Endothelial cell of umbilical vein (primary cell): ENCODE results near the gene BACE1-AS. TPM values are rescaled to one million over a fixed set of nuclear protein-coding genes. Genes with fewer than 3 reads are reported as not detected.

Experiments used
- BruUV-seq: library from RNA; stranded (reverse); fragments of 400-500 nt; replicated peaks from 2 replicates; lab custom pipeline; 2021; lab: Mats Ljungman, UMichigan
- CTCF ChIA-PET: fragments of 300-600, 350-600 bp; sonication (Branson Sonifier 250); formaldehyde crosslinking; loops from one replicate; lab custom pipeline; 2021; ENCODE audit warnings: antibody characterized with exemption, inconsistent platforms; lab: Charles Lee
- POLR2A ChIA-PET: fragments of 300-600, 350-600 bp; sonication (Branson Sonifier 250); formaldehyde crosslinking; loops from one replicate; lab custom pipeline; 2021; ENCODE audit warnings: antibody characterized with exemption, inconsistent platforms; lab: Charles Lee
- DNase-seq: peaks from one replicate; pipeline ENCODE4 v3.0.0-alpha.2; 2011; ENCODE audit warnings: low read depth, low spot score
- FAIRE-seq: peaks from 2 replicates; lab custom pipeline; 2011; peaks lifted over from hg19 to GRCh38; lab: Jason Lieb, UNC
- H2AFZ ChIP-seq: 2 replicates; pipeline ENCODE4 v1.6.0; 2012; ENCODE audit warnings: low read depth, low read length, control low read depth, inconsistent platforms
- H3K27ac ChIP-seq: 2 replicates; pipeline ENCODE4 v1.5.1; 2011; ENCODE audit warnings: low read depth, mild to moderate bottlenecking, control low read depth, low read length, moderate library complexity; ENCODE audit not compliant: insufficient read depth
- H3K27me3 ChIP-seq, 2 experiments: 2 replicates each; pipeline versions ENCODE4 v1.6.0 to v1.6.1; 2011; ENCODE audit warnings: low read length in 2 of 2, mixed read lengths in 1 of 2; ENCODE audit not compliant: control insufficient read depth in 2 of 2, insufficient read depth in 2 of 2
- H3K36me3 ChIP-seq, 2 experiments: 2 replicates in 1 of 2; 3 replicates in 1 of 2; pipeline ENCODE4 v1.5.1; 2011; ENCODE audit warnings: low read length in 2 of 2, mild to moderate bottlenecking in 1 of 2, moderate library complexity in 1 of 2; ENCODE audit not compliant: control insufficient read depth in 2 of 2, insufficient read depth in 2 of 2; ENCODE audit errors: extremely low read depth in 1 of 2
- H3K4me1 ChIP-seq: 3 replicates; pipeline ENCODE4 v1.5.1; 2011; ENCODE audit warnings: mild to moderate bottlenecking, low read length; ENCODE audit not compliant: control insufficient read depth, insufficient read depth; ENCODE audit errors: extremely low read depth
- H3K4me2 ChIP-seq: 2 replicates; pipeline ENCODE4 v1.6.1; 2011; ENCODE audit warnings: low read length, control low read depth, mixed read lengths; ENCODE audit not compliant: insufficient read depth
- H3K4me3 ChIP-seq, 3 experiments: fragments of 200-600 bp in 1 of 3; sonication (generic), shearing (Covaris generic) in 1 of 3; replicated peaks in 1 of 3; 2 replicates each; pipeline ENCODE4 v1.5.1; 2011 to 2016; ENCODE audit warnings: control low read depth in 3 of 3, low read length in 3 of 3, mild to moderate bottlenecking in 2 of 3, inconsistent platforms in 1 of 3, low read depth in 1 of 3, moderate library complexity in 1 of 3; ENCODE audit not compliant: insufficient read depth in 1 of 3
- H3K79me2 ChIP-seq: 2 replicates; pipeline ENCODE4 v1.6.0; 2012; ENCODE audit warnings: low read length, inconsistent platforms; ENCODE audit not compliant: control insufficient read depth, insufficient read depth
- H3K9ac ChIP-seq: replicated peaks from 2 replicates; pipeline ENCODE3; 2011; ENCODE audit warnings: low read length, control low read depth; ENCODE audit not compliant: insufficient read depth; ENCODE audit errors: extremely low read depth
- H3K9me1 ChIP-seq: replicated peaks from 3 replicates; pipeline ENCODE4 v1.6.0; 2011; ENCODE audit warnings: mild to moderate bottlenecking, low read length; ENCODE audit not compliant: control insufficient read depth, insufficient read depth; ENCODE audit errors: extremely low read depth
- H3K9me3 ChIP-seq: replicated peaks from 2 replicates; pipeline ENCODE4 v1.5.1; 2012; ENCODE audit warnings: low read length, inconsistent platforms; ENCODE audit not compliant: control insufficient read depth, insufficient read depth
- H4K20me1 ChIP-seq: replicated peaks from 2 replicates; pipeline ENCODE3; 2011; ENCODE audit warnings: mild to moderate bottlenecking, low read length; ENCODE audit not compliant: control insufficient read depth, insufficient read depth; ENCODE audit errors: extremely low read depth
- EZH2 ChIP-seq: IDR thresholded peaks from 2 replicates; pipeline ENCODE4 v1.6.1; 2012; ENCODE audit warnings: borderline replicate concordance, low read depth, mild to moderate bottlenecking, moderate library complexity, low read length, inconsistent platforms; ENCODE audit not compliant: severe bottlenecking
- FOS ChIP-seq: IDR thresholded peaks from 2 replicates; pipeline ENCODE4 v1.6.1; 2011; ENCODE audit warnings: mild to moderate bottlenecking, low read length, moderate library complexity, borderline replicate concordance; ENCODE audit not compliant: insufficient read depth
- GATA2 ChIP-seq: IDR thresholded peaks from 2 replicates; pipeline ENCODE4 v1.7.0; 2011; ENCODE audit warnings: low read depth, mild to moderate bottlenecking, moderate library complexity, mixed read lengths, low read length; ENCODE audit not compliant: insufficient read length, insufficient read depth
- JUN ChIP-seq: IDR thresholded peaks from 2 replicates; pipeline ENCODE4 v1.6.1; 2011; ENCODE audit warnings: borderline replicate concordance, low read depth; ENCODE audit not compliant: insufficient read length, insufficient read depth
- MYC ChIP-seq: IDR thresholded peaks from one replicate; pipeline ENCODE4 v1.6.1; 2011; ENCODE audit warnings: mild to moderate bottlenecking, low read depth, low read length
- POLR2A ChIP-seq: IDR thresholded peaks from 2 replicates; pipeline ENCODE4 v1.6.1; 2012; ENCODE audit warnings: low read depth, mild to moderate bottlenecking, control low read depth, low read length
- POLR2AphosphoS5 ChIP-seq: IDR thresholded peaks from 2 replicates; pipeline ENCODE4 v1.6.1; 2012; ENCODE audit warnings: low read depth, mild to moderate bottlenecking, control low read depth, low read length, moderate library complexity; ENCODE audit not compliant: insufficient read depth
- dilution Hi-C: fragments of 300-500 bp; cut with MboI; formaldehyde crosslinking; loops from one replicate; pipeline ENCODE4 v1.15.0; 2019; ENCODE audit warnings: low sequenced_read_pairs; ENCODE audit not compliant: extremely low pct_ligation_motif_present
- intact Hi-C: fragments of 100-400 bp; cut with micrococcal nuclease; formaldehyde crosslinking; loops from one replicate; pipeline ENCODE4 v1.10.0; 2022
- polyA plus RNA-seq, 4 experiments: library from polyadenylated mRNA; depleted of rRNA in 3 of 4; stranded (reverse) in 3 of 4; unstranded in 1 of 4; fragments of >200 nt; gene quantifications; 2 replicates each; pipeline versions ENCODE4 v1.2.1 to v1.2.3, GENCODE V29; 2011 to 2012; ENCODE audit warnings: missing spikeins in 1 of 4
- total RNA-seq: library from RNA; stranded (reverse); gene quantifications from 2 replicates; pipeline ENCODE4 v1.2.3, GENCODE V29; 2021
- TF ChIP-seq, protein P1 (sequence below): IDR thresholded peaks from 2 replicates; pipeline ENCODE4 v1.6.1; 2011; ENCODE audit not compliant: insufficient read depth, insufficient read length
- TF ChIP-seq, protein P2 (sequence below), 2 donors: IDR thresholded peaks; 1 replicate in 1 of 2; 2 replicates in 1 of 2; pipeline ENCODE4 v1.5.1; 2011; ENCODE audit warnings: low read length in 2 of 2, mild to moderate bottlenecking in 2 of 2, moderate library complexity in 2 of 2, control low read depth in 1 of 2, inconsistent platforms in 1 of 2, low read depth in 1 of 2; ENCODE audit not compliant: insufficient read depth in 1 of 2; ENCODE audit errors: extremely low read depth in 1 of 2

The BACE1-AS gene
- total and polyA plus RNA-seq, 2 donors (not counting 3 experiments of a cell fraction or from before 2014, with no cell fraction given): 7.6 to 8.1 TPM

DNA sequence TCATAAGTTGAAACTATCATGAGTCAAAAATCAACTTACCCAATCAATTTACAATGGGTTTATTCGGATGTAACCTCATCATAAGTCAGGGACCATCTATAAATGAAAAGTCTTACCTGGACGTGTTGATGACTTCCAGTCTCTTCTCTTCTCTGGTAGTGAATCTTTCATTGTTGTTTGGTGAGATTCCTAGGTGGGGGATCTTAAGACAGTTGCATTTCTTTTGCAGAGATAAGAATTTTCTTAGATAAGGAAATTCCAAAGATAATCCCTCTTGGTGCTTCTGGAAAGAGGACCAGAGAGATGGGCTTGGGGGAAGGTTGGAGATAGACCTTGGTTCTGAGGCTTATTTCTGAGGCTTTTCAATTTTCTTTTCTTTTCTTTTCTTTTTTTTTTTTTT is 21.3 kb upstream of the BACE1-AS start:
- H3K9me3 ChIP-seq: no peaks in the 10 kb centered on the region
- no peaks in the 10 kb centered on the region for H3K36me3 ChIP-seq
- FAIRE-seq (no peak), DNase-seq (no peak)
- no peaks in the 10 kb centered on the region for H4K20me1 ChIP-seq
- H3K9ac ChIP-seq: no peak overlapping the region
- H3K4me3 ChIP-seq: no peak overlapping the region
- intact Hi-C loops (no loop called here), dilution Hi-C loops (no loop called here)
- ChIA-PET POLR2A (no interaction called here), CTCF (interaction anchor here (1.4 kb wide), 1 partner anchor 23 kb away, joined by 3 read pairs; no protein-coding TSS in a partner anchor)
- TF ChIP-seq MYC (no peak), POLR2A (no peak), FOS (no peak), GATA2 (no peak), JUN (no peak), POLR2AphosphoS5 (no peak), EZH2 (no peak)
- TF ChIP-seq, protein P1, sequence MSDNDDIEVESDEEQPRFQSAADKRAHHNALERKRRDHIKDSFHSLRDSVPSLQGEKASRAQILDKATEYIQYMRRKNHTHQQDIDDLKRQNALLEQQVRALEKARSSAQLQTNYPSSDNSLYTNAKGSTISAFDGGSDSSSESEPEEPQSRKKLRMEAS: no peak
- TF ChIP-seq, protein P2, sequence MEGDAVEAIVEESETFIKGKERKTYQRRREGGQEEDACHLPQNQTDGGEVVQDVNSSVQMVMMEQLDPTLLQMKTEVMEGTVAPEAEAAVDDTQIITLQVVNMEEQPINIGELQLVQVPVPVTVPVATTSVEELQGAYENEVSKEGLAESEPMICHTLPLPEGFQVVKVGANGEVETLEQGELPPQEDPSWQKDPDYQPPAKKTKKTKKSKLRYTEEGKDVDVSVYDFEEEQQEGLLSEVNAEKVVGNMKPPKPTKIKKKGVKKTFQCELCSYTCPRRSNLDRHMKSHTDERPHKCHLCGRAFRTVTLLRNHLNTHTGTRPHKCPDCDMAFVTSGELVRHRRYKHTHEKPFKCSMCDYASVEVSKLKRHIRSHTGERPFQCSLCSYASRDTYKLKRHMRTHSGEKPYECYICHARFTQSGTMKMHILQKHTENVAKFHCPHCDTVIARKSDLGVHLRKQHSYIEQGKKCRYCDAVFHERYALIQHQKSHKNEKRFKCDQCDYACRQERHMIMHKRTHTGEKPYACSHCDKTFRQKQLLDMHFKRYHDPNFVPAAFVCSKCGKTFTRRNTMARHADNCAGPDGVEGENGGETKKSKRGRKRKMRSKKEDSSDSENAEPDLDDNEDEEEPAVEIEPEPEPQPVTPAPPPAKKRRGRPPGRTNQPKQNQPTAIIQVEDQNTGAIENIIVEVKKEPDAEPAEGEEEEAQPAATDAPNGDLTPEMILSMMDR (IDR thresholded peaks at IDR 0.05; ENCODE audit: extremely low read depth in 1 of 2, insufficient read depth in 1 of 2, low read depth in 1 of 2, low read length in 2 of 2): no peak
- no TSS peak for BruUV-seq
- H2AFZ ChIP-seq: no peak overlapping the region
- H3K27ac ChIP-seq: no peak overlapping the region
- H3K4me2 ChIP-seq: no peak overlapping the region
- no peaks in the 10 kb centered on the region for H3K4me1 ChIP-seq
- H3K27me3 ChIP-seq: no peaks in the 10 kb centered on the region
- H3K79me2 ChIP-seq: no peaks in the 10 kb centered on the region
- no peaks in the 10 kb centered on the region for H3K9me1 ChIP-seq
